ENCODE measurements around the gene OSBPL5. TPM values are rescaled to one million over a fixed set of nuclear protein-coding genes. Genes with fewer than 3 reads are reported as not detected.

OSBPL5 gene, protein sequence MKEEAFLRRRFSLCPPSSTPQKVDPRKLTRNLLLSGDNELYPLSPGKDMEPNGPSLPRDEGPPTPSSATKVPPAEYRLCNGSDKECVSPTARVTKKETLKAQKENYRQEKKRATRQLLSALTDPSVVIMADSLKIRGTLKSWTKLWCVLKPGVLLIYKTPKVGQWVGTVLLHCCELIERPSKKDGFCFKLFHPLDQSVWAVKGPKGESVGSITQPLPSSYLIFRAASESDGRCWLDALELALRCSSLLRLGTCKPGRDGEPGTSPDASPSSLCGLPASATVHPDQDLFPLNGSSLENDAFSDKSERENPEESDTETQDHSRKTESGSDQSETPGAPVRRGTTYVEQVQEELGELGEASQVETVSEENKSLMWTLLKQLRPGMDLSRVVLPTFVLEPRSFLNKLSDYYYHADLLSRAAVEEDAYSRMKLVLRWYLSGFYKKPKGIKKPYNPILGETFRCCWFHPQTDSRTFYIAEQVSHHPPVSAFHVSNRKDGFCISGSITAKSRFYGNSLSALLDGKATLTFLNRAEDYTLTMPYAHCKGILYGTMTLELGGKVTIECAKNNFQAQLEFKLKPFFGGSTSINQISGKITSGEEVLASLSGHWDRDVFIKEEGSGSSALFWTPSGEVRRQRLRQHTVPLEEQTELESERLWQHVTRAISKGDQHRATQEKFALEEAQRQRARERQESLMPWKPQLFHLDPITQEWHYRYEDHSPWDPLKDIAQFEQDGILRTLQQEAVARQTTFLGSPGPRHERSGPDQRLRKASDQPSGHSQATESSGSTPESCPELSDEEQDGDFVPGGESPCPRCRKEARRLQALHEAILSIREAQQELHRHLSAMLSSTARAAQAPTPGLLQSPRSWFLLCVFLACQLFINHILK
- total RNA-seq (2011; cell fraction: chromatin; rRNA removed; ENCODE audit: low replicate concordance) = 40.9 and 87.7 TPM in 2 replicates
- 31.7 and 40.8 TPM in 2 replicates for total RNA-seq (2011; cell fraction: nucleolus; rRNA removed)
- total RNA-seq (2011; cell fraction: nucleoplasm; rRNA removed) = 28.2 and 35.2 TPM in 2 replicates
- 6.6 and 8.0 TPM in 2 replicates for total RNA-seq (2014; rRNA removed)
- 1.4 and 2.4 TPM in 2 replicates for total RNA-seq (2014; rRNA removed; fragmentation: Illumina TruSeq; extraction: Trizol)
- 6.4 and 6.5 TPM in 2 replicates for total RNA-seq (2015; rRNA removed; fragmentation: Illumina TruSeq; extraction: Trizol)
- total RNA-seq (2021) = 14.3 and 14.8 TPM in 2 replicates
- 3.2 and 7.5 TPM in 2 replicates for polyA plus RNA-seq (2011; rRNA removed)
- 3.8 and 6.2 TPM in 2 replicates for polyA plus RNA-seq (2011; cell fraction: cytosol; rRNA removed)
- 22.7 and 40.1 TPM in 2 replicates for polyA plus RNA-seq (2011; cell fraction: nucleus; rRNA removed)
- polyA plus RNA-seq (2012) = 7.8 and 10.2 TPM in 2 replicates
- 3.1 and 4.6 TPM in 2 replicates for polyA plus RNA-seq (2014; fragmentation: Illumina TruSeq; extraction: Trizol)
- polyA plus RNA-seq (2014; fragmentation: Nextera tagmentation; extraction: Ambion mirVana) = under 1 TPM; 0.06 to 0.10 TPM
- 6.6 and 11.9 TPM in 2 replicates for polyA plus RNA-seq (2014; rRNA removed)
- polyA minus RNA-seq (2011; rRNA and poly(A)+ RNA removed) = 1.6 and 1.9 TPM in 2 replicates
- 5.9 and 6.9 TPM in 2 replicates for polyA minus RNA-seq (2011; cell fraction: cytosol; rRNA and poly(A)+ RNA removed)
- 13.1 and 15.5 TPM in 2 replicates for polyA minus RNA-seq (2011; cell fraction: nucleus; rRNA and poly(A)+ RNA removed)
- percentile 58 among the genes with signal in this experiment for Bru-seq, nascent RNA
- BruChase-seq, experiment 1, labeled RNA remaining after a 2-hour chase = percentile 54 among the genes with signal in this experiment
- BruChase-seq, experiment 2, labeled RNA remaining after a 6-hour chase = percentile 50 among the genes with signal in this experiment
- long read RNA-seq, experiment 1, partial matches to known transcripts = 19 of 46 reads
- long read RNA-seq, experiment 1, other reads (novel, unspliced or antisense) = 26 of 46 reads
- long read RNA-seq, experiment 2, partial matches to known transcripts = 2 of 8 reads
- long read RNA-seq, experiment 2, other reads (novel, unspliced or antisense) = 4 of 8 reads
- long read RNA-seq, experiment 3, partial matches to known transcripts = 2 of 2 reads
- long read RNA-seq, experiment 3, other reads (novel, unspliced or antisense) = 0 of 2 reads

DNA sequence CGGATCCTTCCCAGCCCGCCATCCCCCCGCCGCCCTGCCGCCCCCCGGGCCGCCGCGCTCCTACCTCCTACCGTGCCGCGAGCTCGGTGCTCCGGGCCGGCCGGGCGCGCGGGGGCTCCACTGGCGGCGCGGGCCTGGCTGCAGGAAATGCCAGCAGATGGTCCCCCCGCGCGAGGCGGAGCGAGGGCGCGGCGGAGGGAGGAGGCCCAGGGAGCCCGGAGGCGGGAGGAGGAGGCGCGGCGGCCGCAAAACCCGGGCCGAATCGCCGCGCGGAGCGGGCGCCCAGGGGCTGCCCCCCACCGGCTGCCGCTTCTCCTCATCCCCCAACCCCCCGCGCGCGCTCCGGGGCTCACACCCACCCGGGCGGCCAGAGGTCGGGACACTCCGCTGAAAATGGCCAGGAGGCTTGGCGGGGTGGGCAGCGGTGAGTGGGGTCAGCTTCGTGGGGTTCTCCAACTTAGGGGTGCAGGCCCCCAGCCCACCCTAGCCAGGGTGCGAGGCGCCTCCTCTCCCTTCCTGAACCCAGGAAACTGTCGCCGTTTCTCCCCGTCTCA lies at the start of gene OSBPL5:
Gene OSBPL5 (minus strand): TSS at position 159 of the 554 bp plus-strand sequence. CDS start 36,162 bp downstream, outside the sequence.
- peak within 1 kb of the TSS; percentile 67 for H3K4me2 ChIP-seq (ENCODE audit: insufficient read depth, low read length)
- POLR2A ChIA-PET = interaction anchor here (0.8 to 1.2 kb wide), 3 partner anchors 9 to 16 kb away, joined by 3 to 4 read pairs (median 3); no protein-coding TSS in a partner anchor
- H3K79me2 ChIP-seq (ENCODE audit: control insufficient read depth, insufficient read depth, low read length) = peaks cover 32% of the 10 kb centered on the region
- no peaks in the 10 kb centered on the region for H3K36me3 ChIP-seq (ENCODE audit: control insufficient read depth, insufficient read depth, low read length)
- H3K27me3 ChIP-seq (ENCODE audit: control insufficient read depth in 2 of 2, insufficient read depth in 2 of 2, low read length in 2 of 2) = no peaks in the 10 kb centered on the region
- in situ Hi-C loops (cut with MboI) (no loop called here), intact Hi-C loops (cut with micrococcal nuclease) (loop anchor here (10.0 kb wide), 1 partner anchor 50 kb away; no protein-coding TSS in a partner anchor)
- WGBS (ENCODE audit: insufficient coverage, low coverage, missing lambda C conversion rate) = 1% methylated on average over 24 of the region's 63 CpGs
- H4K20me1 ChIP-seq (replicated peaks; ENCODE audit: control insufficient read depth, insufficient read depth, low read length) = peaks cover 20% of the 10 kb centered on the region
- peaks cover 3% of the 10 kb centered on the region for H3K9me1 ChIP-seq (ENCODE audit: control insufficient read depth, insufficient read depth, low read length)
- BruUV-seq (replicated peaks) = no TSS peak
- no peaks in the 10 kb centered on the region for H3K9me3 ChIP-seq (replicated peaks; ENCODE audit: control insufficient read depth, insufficient read depth, low read depth, low read length)
- ATAC-seq = peak; percentile 69
- peak within 1 kb of the TSS; percentile 52; the same call in 2 of the 3 replicates for H3K27ac ChIP-seq (ENCODE audit: extremely low read depth, low read depth, low read length)
- peak within 1 kb of the TSS; percentile 57 to 96 for H3K9ac ChIP-seq (ENCODE audit: insufficient read depth in 1 of 2, low read depth in 2 of 2, low read length in 2 of 2)
- H2AFZ ChIP-seq (ENCODE audit: low read depth, low read length) = peak within 1 kb of the TSS; percentile 83
- H3K4me1 ChIP-seq (replicated peaks in 1 of 2; ENCODE audit: control insufficient read depth in 2 of 2, insufficient read depth in 2 of 2, low read length in 2 of 2) = peaks cover 40 to 87% of the 10 kb centered on the region in 2 experiments
- peak within 1 kb of the TSS; percentile 54 for H3K4me3 ChIP-seq
- no peak for FAIRE-seq
- DNase-seq (ENCODE audit: extremely low read depth in 1 of 4, low spot score in 3 of 4) = peak; percentile 81 to 89 (median 87)
- CTCF ChIA-PET (ENCODE audit: low intra/inter-chr PET ratio) = no interaction called here
- TF ChIP-seq, protein P1, sequence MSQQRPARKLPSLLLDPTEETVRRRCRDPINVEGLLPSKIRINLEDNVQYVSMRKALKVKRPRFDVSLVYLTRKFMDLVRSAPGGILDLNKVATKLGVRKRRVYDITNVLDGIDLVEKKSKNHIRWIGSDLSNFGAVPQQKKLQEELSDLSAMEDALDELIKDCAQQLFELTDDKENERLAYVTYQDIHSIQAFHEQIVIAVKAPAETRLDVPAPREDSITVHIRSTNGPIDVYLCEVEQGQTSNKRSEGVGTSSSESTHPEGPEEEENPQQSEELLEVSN (IDR thresholded peaks at IDR 0.05; ENCODE audit: borderline replicate concordance in 1 of 2, extremely low read depth in 1 of 2, insufficient read depth in 1 of 2, insufficient read length in 1 of 2, low read depth in 1 of 2, low read length in 1 of 2, poor library complexity in 1 of 2, severe bottlenecking in 1 of 2) = peak in 1 of 2 experiments; percentile 91
- TF ChIP-seq MYC (IDR thresholded peaks at IDR 0.05; ENCODE audit: low read depth, low read length) = 0 out of 2 replicates have a peak, but pooled peaks have one; percentile 42
- no peak for TF ChIP-seq MYC (CRISPR knock-in tag; IDR thresholded peaks at IDR 0.05; ENCODE audit: borderline replicate concordance, low read depth)
- TF ChIP-seq MAZ (CRISPR knock-in tag; conservative IDR thresholded peaks at IDR 0.05 in 1 of 2, IDR thresholded peaks at IDR 0.05 in 1 of 2) = peak; percentile 39 to 78; a peak in 3 of 4 replicates
- TF ChIP-seq NR2C2 (CRISPR knock-in tag; IDR thresholded peaks at IDR 0.05) = no peak
- no peak for TF ChIP-seq NR2C2 (tag; IDR thresholded peaks at IDR 0.05)
- TF ChIP-seq, protein P2, sequence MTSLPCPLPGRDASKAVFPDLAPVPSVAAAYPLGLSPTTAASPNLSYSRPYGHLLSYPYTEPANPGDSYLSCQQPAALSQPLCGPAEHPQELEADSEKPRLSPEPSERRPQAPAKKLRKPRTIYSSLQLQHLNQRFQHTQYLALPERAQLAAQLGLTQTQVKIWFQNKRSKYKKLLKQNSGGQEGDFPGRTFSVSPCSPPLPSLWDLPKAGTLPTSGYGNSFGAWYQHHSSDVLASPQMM (CRISPR knock-in tag; IDR thresholded peaks at IDR 0.05) = no peak
- TF ChIP-seq, protein P3, sequence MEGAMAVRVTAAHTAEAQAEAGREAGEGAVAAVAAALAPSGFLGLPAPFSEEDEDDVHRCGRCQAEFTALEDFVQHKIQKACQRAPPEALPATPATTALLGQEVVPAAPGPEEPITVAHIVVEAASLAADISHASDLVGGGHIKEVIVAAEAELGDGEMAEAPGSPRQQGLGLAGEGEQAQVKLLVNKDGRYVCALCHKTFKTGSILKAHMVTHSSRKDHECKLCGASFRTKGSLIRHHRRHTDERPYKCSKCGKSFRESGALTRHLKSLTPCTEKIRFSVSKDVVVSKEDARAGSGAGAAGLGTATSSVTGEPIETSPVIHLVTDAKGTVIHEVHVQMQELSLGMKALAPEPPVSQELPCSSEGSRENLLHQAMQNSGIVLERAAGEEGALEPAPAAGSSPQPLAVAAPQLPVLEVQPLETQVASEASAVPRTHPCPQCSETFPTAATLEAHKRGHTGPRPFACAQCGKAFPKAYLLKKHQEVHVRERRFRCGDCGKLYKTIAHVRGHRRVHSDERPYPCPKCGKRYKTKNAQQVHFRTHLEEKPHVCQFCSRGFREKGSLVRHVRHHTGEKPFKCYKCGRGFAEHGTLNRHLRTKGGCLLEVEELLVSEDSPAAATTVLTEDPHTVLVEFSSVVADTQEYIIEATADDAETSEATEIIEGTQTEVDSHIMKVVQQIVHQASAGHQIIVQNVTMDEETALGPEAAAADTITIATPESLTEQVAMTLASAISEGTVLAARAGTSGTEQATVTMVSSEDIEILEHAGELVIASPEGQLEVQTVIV (CRISPR knock-in tag; IDR thresholded peaks at IDR 0.05; ENCODE audit: borderline replicate concordance) = no peak
